NOMO-1 (cell line): ENCODE results near the gene CDYL.

ENCODE experiments used
- DNase-seq, 2 experiments: peaks; one replicate each; lab custom pipeline; 2025; ENCODE audit not compliant: unreplicated experiment in 2 of 2; lab: John Stamatoyannopoulos, UW

Gene CDYL

GRCh38 chr6:4929097-4929718 lies 153.0 kb downstream of the CDYL start:
- DNase-seq, result no peak

DNA sequence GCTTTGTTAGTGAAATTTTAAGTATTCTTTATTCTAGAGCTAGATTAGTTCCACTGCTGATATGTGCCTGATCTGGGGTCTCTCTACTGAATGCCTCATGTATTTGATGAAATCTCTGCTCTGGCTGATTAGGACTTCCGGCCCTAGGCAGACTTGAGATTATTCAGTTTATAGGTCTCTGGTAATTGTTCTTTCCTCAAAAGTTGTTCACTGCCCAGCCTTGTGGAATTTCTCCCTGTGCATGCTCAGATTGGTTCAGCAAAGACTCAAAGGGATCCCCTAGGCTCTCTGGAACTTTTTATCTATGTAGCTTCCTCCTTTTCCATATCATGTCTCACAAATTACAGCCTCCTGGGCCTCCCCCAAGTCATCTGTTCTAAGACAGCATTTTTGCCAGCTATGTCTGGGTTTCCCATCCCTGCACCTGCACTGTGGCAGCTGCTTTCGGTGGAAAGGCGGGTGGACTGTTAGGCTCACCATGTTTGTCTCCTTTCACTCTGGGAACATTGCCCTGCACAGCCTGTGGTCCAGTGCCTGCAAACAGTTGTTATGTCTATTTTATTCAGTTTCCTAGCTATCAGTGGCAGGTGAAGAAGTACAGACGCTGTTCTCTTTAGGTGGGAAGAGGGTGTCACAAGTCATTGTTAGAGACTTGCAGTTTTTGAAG lies 154.0 kb downstream of the CDYL start:
- no peak for DNase-seq

GRCh38 chr6:4931530-4932227 lies 155.5 kb downstream of the CDYL start:
- no peak for DNase-seq

GRCh38 chr6:4932228-4932903 lies 156.2 kb downstream of the CDYL start:
- no peak for DNase-seq

DNA sequence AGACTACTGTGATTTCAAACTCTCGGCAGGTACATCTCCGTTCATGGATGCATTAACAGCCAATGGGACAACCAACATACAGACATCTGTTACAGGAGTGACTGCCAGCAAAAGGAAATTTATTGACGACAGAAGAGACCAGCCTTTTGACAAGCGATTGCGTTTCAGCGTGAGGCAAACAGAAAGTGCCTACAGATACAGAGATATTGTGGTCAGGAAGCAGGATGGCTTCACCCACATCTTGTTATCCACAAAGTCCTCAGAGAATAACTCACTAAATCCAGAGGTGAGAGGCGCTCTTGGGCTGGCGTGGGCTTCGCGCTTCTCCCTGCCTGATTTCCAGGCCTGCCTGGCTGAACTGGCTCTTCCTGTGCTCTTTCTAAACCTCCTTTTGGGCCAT lies 159.3 kb downstream of the CDYL start:
- no peak for DNase-seq

DNA sequence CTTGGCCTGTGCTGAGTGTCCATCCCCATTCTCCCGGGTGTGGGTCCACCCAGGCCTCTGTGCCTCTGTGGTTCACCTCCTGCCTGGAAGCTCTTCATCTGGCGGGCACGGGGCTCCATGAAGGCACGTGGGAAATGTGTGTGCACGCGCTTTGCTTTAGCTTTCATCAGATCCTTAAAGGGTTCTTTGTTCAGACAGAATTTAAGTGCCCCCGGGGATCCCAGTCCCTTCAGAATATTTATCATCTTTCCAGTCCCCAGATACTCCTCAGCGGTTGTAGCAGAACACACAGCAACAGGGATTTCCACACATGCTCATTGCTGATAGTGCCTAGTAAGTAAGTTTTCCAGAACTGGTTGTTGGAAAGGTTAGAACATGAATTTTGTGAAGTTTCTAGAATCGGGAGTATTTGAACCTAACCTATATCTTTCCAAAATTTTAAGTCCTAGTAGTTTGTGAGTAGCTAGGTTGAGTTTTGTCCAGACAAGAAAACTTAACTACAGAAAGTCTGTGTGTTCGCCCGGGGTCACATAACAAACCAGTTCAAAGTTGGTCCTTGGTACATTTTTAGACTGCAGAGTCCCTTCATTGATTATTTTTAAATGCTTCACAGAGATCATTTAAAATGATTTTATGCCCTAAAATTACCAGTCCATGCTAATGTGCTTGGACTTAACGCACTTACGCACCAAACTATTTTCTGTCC lies 159.9 kb downstream of the CDYL start:
- no peak for DNase-seq

DNA sequence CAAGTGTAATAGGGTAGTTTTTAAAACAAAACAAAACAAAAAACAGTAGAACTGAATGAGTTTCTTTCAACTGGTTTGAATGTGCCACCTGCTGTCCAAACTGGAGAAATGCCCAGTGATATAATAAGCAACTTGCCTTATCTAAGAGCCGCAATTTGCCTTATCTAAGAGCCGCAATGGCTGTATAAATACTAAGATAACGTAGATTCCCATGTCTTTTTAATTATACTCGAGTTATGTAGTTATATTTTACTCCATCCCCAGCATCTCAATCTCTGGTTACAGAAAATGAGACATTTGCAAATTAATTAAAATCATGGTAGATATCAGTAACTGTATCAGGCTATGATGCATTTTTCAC lies 160.5 kb downstream of the CDYL start:
- DNase-seq, result peak in 1 of 2 experiments; percentile 20

- no peak for DNase-seq
Observed at GRCh38 chr6:4937414-4937813, 161.2 kb downstream of the CDYL start.

DNA sequence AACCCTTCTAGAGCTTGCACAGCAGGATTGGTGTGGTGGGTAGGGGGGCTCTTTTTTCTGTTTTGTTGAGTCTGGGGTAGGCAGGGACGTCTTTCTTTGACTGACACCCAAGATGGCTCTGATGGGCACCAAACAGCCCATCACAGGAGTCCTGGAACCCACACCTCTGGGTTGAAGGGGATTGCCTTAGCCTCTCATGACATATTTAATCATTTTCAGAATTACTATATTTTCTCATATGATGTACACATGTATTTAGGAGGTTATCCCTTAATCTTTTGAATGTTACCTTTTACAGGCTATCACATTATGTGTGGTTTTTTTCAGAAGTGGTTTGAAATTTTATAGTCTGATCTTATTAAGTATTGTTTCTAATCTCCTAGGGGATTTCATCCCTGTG lies 163.0 kb downstream of the CDYL start:
- DNase-seq, result no peak

GRCh38 chr6:4940416-4940815 lies 164.2 kb downstream of the CDYL start:
- DNase-seq, result no peak

- peak; percentile 61 to 68 for DNase-seq
Observed at GRCh38 chr6:4941782-4942672, 165.8 kb downstream of the CDYL start.

GRCh38 chr6:4942673-4943009 lies 166.4 kb downstream of the CDYL start:
- no peak for DNase-seq

DNA sequence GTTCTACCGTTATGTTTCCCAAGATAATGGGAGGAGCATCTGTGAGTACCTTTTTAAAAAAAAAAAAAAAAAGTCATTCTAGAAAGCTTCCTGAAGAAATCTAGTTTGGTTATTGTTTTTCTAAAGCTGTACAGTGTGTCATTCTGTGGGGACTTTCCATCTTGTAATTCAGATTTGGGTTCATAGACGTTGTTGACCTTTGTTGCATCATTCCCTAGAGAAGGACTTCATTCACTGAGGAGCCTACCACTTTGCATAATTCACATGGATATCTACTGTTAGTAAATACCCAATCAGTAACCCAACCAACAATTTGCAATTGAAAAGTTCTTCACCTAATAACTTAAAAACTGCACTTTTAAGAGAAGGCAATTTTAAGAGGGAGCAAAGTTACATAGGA lies 167.5 kb downstream of the CDYL start:
- no peak for DNase-seq

- no peak for DNase-seq
Observed at GRCh38 chr6:4944325-4944724, 168.1 kb downstream of the CDYL start.

DNA sequence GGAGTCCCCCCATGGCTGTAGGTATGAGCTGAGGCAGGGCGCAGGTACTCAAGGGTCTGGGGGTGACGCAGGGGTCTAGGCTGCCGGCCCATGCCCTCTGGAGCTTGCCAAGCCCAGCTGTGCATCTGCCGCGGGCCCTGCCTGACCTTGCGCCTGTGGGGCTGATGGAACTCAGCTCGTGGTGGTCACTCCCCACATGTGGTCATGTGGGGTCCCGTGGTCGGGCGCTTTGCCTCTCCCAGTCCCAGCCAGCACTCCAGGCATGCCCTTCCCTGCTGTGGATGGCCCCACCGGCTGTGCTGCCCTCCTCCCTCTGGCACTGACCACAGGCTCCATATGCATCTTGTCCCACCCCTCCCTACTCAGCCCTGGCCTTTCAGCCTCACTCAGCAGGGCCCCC lies 170.3 kb downstream of the CDYL start:
- DNase-seq, result no peak

DNA sequence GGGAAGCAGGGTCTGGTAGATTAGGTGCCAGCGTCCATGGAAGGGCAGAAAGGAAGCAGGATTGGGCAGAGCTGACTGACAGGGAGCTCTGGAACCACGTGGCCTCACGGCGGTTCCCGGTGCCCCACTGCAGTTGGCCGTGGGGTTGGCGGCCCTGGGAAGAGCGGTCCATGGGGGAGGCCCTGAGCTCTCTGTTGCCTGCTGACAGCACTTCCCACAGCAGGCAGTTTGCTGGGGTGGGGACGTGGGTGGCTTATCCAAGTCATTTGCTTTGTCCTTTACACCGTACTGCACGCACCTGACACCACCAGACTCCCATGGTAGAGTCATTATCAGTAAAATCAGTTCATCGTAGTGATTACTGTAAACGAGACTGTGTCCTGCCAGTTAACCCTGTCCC lies 171.5 kb downstream of the CDYL start:
- no peak for DNase-seq

DNA sequence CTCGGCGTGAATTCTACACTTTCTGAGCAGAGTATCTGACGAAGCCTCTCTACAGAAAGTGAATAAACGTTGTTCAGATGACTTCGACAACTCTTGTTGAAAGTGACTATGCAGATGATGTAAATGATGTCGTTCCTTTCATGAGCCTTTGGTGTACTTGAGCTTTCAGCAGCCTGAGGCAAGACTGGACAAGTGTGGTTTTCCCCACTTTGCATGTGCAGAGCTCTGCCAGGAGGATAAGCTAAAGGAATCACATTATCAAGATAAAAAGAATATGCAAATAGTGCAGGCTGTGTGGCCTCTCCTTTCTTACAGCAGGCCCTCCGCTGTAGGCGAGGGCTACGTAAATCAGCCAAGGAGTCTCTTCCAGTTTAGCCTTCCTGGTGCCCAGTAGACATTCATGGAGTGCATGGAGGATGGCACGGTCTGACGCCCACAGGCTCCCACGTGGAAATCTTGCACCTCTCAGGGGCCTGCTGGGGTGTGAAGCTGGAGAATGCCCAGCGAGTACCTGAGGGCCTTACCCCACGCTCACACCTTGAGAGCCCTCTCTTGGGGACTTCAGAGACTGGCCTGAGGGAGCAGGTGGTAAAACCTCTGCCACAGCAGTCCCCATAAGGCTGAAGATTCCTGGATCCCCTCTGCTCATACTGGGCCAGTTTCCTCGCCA lies 172.7 kb downstream of the CDYL start:
- DNase-seq, result no peak

DNA sequence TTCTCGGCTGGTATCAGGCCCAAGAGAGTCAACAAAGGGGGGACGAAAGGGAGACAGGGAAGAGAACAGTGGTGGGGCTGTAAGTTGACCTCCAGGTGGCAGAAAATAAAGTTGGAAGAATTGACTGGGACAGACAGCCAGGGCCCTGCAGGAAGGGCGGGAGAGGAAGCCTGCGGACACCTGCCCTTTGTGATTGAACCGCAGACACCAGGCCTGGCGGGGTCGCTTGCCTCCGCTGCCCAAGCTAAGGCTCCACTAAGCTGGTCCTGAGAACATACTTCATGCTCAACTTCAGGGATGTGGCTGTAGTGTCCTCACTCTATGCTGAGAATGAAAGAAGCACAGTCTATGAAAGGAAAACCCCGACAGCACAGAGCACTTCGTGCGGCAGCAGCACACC lies 173.9 kb downstream of the CDYL start:
- no peak for DNase-seq

DNA sequence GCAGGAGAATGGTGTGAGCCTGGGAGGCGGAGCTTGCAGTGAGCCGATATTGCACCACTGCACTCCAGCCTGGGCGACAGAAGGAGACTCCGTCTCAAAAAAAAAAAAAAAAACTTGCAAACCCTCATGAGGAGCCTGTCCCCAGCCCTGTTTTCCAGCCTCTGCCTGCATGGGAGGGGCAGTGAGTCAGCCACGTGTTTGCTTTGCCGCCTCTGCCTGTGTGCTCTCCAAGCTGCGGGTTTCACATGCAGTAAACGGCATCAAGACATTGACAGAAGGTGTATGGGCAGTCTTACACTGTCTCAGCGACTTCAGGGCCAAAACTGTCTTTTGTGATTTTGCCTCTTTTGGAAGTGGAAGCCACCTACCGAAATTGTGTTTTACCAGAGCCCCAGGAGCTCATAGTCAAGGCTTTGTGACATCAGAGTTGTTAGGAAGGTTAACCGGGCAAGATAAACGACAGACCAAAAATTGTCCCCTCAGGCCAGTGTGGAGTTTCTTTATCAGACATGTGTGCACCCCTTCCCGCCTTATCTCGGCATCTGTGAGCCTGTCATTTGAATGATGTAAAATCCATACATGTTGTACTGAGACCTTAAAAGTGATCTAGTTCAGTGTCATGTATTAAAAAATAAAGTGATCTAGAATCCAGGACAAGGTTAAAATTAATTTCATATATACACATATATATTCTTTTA lies 174.8 kb downstream of the CDYL start:
- no peak for DNase-seq
